HepG2 (cell line): Measurements from ENCODE around the gene GJB5. TPM values are rescaled to one million over a fixed set of nuclear protein-coding genes. Genes with fewer than 3 reads are reported as not detected.

Experiments
- ATAC-seq: fragments of 200-7000 bp; cut with Tn5 transposase; 3 replicates; pipeline ENCODE4 v1.9.1; 2020; ENCODE audit warnings: mild to moderate bottlenecking, moderate library complexity
- BruUV-seq: library from RNA; stranded (reverse); fragments of 400-500 nt; replicated peaks from 2 replicates; lab custom pipeline; 2021; lab: Mats Ljungman, UMichigan
- CTCF ChIA-PET: fragments of 300-600 bp; formaldehyde crosslinking; extraction: SDS; loops from one replicate; lab custom pipeline; 2021; ENCODE audit warnings: low total read pairs, inconsistent platforms, low intra/inter-chr PET ratio; lab: Yijun Ruan, JAX
- POLR2A ChIA-PET: fragments of 350-600 bp; sonication (Branson Sonifier 250); formaldehyde crosslinking; loops from one replicate; lab custom pipeline; 2020; ENCODE audit warnings: antibody characterized with exemption, inconsistent platforms; lab: Yijun Ruan, JAX
- DNase-seq: peaks from one replicate; pipeline ENCODE4 v3.0.0-alpha.2; 2015; ENCODE audit warnings: low spot score
- FAIRE-seq: peaks from 3 replicates; lab custom pipeline; 2011; peaks lifted over from hg19 to GRCh38; lab: Jason Lieb, UNC
- H2AFZ ChIP-seq: one replicate; pipeline ENCODE4 v1.6.1; 2011; ENCODE audit warnings: low read length, inconsistent platforms
- H3K27ac ChIP-seq: fragments of 300-600 bp; 3 replicates; pipeline ENCODE4 v1.8.0; 2011; ENCODE audit warnings: mixed run types, mild to moderate bottlenecking, mixed read lengths, low read length, inconsistent platforms; ENCODE audit not compliant: insufficient read depth; ENCODE audit errors: extremely low read length
- H3K27me3 ChIP-seq, 2 experiments: fragments of 200-600 bp in 1 of 2; 2 replicates in 1 of 2; 3 replicates in 1 of 2; pipeline versions ENCODE4 v1.6.0 to v1.8.0; 2011; ENCODE audit warnings: low read length in 2 of 2, mild to moderate bottlenecking in 2 of 2, moderate library complexity in 2 of 2, inconsistent platforms in 1 of 2; ENCODE audit not compliant: insufficient read depth in 2 of 2, control insufficient read depth in 1 of 2
- H3K36me3 ChIP-seq, 2 experiments: fragments of 200-600 bp in 1 of 2; replicated peaks in 1 of 2; 2 replicates in 1 of 2; 3 replicates in 1 of 2; pipeline versions ENCODE4 v1.5.1 to v1.8.0; 2011; ENCODE audit warnings: low read length in 2 of 2, inconsistent platforms in 1 of 2; ENCODE audit not compliant: insufficient read depth in 2 of 2, control insufficient read depth in 1 of 2
- H3K4me1 ChIP-seq: 2 replicates; pipeline ENCODE4 v1.5.1; 2012; ENCODE audit warnings: low read length, inconsistent platforms; ENCODE audit not compliant: insufficient read depth
- H3K4me2 ChIP-seq: 2 replicates; pipeline ENCODE4 v1.6.0; 2011; ENCODE audit warnings: low read depth, low read length, inconsistent platforms
- H3K4me3 ChIP-seq, 3 experiments: fragments of 200-600 bp in 1 of 3; sonication (generic), shearing (Covaris generic) in 1 of 3; replicated peaks in 1 of 3; 2 replicates each; pipeline ENCODE4 v1.5.1; 2011 to 2016; ENCODE audit warnings: low read length in 3 of 3, inconsistent platforms in 2 of 3, low read depth in 2 of 3, mild to moderate bottlenecking in 2 of 3, control low read depth in 1 of 3, mixed read lengths in 1 of 3; ENCODE audit not compliant: insufficient read depth in 1 of 3
- H3K79me2 ChIP-seq: one replicate; pipeline ENCODE4 v1.6.1; 2011; ENCODE audit warnings: low read length, inconsistent platforms; ENCODE audit not compliant: insufficient read depth
- H3K9ac ChIP-seq: 2 replicates; pipeline ENCODE4 v1.6.0; 2011; ENCODE audit warnings: mild to moderate bottlenecking, low read depth, low read length, inconsistent platforms; ENCODE audit not compliant: insufficient read depth
- H3K9me3 ChIP-seq: 2 replicates; pipeline ENCODE4 v1.5.1; 2012; ENCODE audit warnings: mild to moderate bottlenecking, low read length
- H4K20me1 ChIP-seq: 2 replicates; pipeline ENCODE4 v1.6.0; 2011; ENCODE audit warnings: inconsistent platforms, mild to moderate bottlenecking, low read length, moderate library complexity; ENCODE audit not compliant: insufficient read depth
- ETV5 ChIP-seq: IDR thresholded peaks from 2 replicates; pipeline ENCODE4 v1.6.1; 2018; ENCODE audit warnings: missing biosample characterization, missing genetic modification reagents, inconsistent platforms, borderline replicate concordance
- MTA1 ChIP-seq: sonication (generic); formaldehyde crosslinking; IDR thresholded peaks from 2 replicates; pipeline ENCODE4 v1.4.0; 2020; ENCODE audit warnings: missing genetic modification reagents, mild to moderate bottlenecking, borderline replicate concordance
- NR2C2 ChIP-seq: sonication (generic); formaldehyde crosslinking; IDR thresholded peaks from 2 replicates; pipeline ENCODE4 v1.4.0; 2020; ENCODE audit warnings: missing genetic modification reagents, mild to moderate bottlenecking, moderate library complexity, borderline replicate concordance
- PAWR ChIP-seq: sonication (generic); formaldehyde crosslinking; IDR thresholded peaks from 2 replicates; pipeline ENCODE4 v1.4.0; 2020; ENCODE audit warnings: missing genetic modification reagents, mild to moderate bottlenecking, borderline replicate concordance
- SRY ChIP-seq: sonication (generic); formaldehyde crosslinking; IDR thresholded peaks from 2 replicates; pipeline ENCODE4 v1.8.0; 2022; ENCODE audit warnings: mild to moderate bottlenecking, missing genetic modification reagents
- ZFY ChIP-seq: sonication (generic); formaldehyde crosslinking; IDR thresholded peaks from 2 replicates; pipeline ENCODE4 v1.4.0; 2020; ENCODE audit warnings: missing genetic modification reagents
- ZNF432 ChIP-seq: sonication (generic); formaldehyde crosslinking; IDR thresholded peaks from 2 replicates; pipeline ENCODE4 v1.5.0; 2020; ENCODE audit warnings: missing genetic modification reagents, mild to moderate bottlenecking, borderline replicate concordance
- ZNF644 ChIP-seq: IDR thresholded peaks from 2 replicates; pipeline ENCODE4 v1.6.1; 2016; ENCODE audit warnings: low read depth
- ZNF850 ChIP-seq: sonication (generic); formaldehyde crosslinking; conservative IDR thresholded peaks from 2 replicates; pipeline ENCODE4 v1.9.0; 2021; ENCODE audit warnings: mild to moderate bottlenecking, missing genetic modification reagents
- WGBS: methylation state at CpG from one replicate; pipeline ENCODE4 v1.1.6; 2017; ENCODE audit warnings: low lambda C conversion rate; 5-methylcytosine and 5-hydroxymethylcytosine counted together
- in situ Hi-C: cut with HindIII; loops from 2 replicates; pipeline ENCODE4 v1.10.0; 2017; ENCODE audit warnings: low pct_unique_long_range_greater_than_20kb; ENCODE audit not compliant: extremely low pct_ligation_motif_present
- intact Hi-C: fragments of 100-400 bp; cut with micrococcal nuclease; formaldehyde crosslinking; loops from one replicate; pipeline ENCODE4 v1.10.0; 2022; ENCODE audit not compliant: unreplicated experiment
- polyA plus RNA-seq, 8 experiments: library from polyadenylated mRNA; depleted of rRNA in 3 of 8; stranded (reverse) in 7 of 8; unstranded in 1 of 8; fragments of >200 nt; fragmentation: Illumina TruSeq in 4 of 8; extraction: Trizol in 4 of 8; gene quantifications; 2 replicates each; pipeline versions ENCODE4 v1.2.1 to v1.2.3, GENCODE V29; 2011 to 2016; ENCODE audit warnings: low read depth in 4 of 8, missing spikeins in 1 of 8, mixed read lengths in 1 of 8; ENCODE audit not compliant: insufficient read depth in 1 of 8
- total RNA-seq, 5 experiments: library from RNA; depleted of rRNA; stranded (reverse); fragments of >200 nt; fragmentation: Illumina TruSeq; extraction: Trizol; gene quantifications; 2 replicates each; pipeline ENCODE4 v1.2.3, GENCODE V29; 2016; ENCODE audit warnings: low read depth in 1 of 5
- TF ChIP-seq, protein P1 (sequence below): sonication (generic); formaldehyde crosslinking; IDR thresholded peaks from 2 replicates; pipeline ENCODE4 v1.4.0; 2020; ENCODE audit warnings: missing genetic modification reagents
- TF ChIP-seq, protein P2 (sequence below): sonication (generic); formaldehyde crosslinking; IDR thresholded peaks from 2 replicates; pipeline ENCODE4 v1.4.0; 2020; ENCODE audit warnings: missing genetic modification reagents, borderline replicate concordance

The GJB5 gene
- total and polyA plus RNA-seq, 2 of the 13 experiments (the other 11 are each of a cell fraction or from before 2014, with no cell fraction given): not detected

DNA sequence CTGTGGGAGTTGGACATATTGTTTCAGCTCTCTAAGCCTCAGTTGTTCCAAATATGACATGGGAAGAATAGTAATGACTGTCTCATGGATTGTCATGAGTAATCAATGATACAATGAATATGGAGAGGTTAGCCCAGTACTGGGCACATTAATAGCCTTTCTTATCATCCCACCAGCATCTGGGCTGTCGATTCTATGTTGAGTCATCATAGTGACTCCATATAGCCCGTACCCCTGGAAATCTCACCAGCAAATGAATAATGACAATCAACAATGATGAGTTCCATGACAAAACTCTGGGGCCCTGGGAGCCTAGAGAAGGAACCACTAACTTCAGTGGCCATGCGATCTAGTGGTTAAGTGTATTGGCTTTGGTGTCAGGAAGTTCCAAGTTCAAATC, 39.7 kb upstream of the GJB5 start (continued):
- TF ChIP-seq NR2C2 (CRISPR knock-in tag) (no peak), ZNF432 (CRISPR knock-in tag) (no peak), PAWR (CRISPR knock-in tag) (no peak)

DNA sequence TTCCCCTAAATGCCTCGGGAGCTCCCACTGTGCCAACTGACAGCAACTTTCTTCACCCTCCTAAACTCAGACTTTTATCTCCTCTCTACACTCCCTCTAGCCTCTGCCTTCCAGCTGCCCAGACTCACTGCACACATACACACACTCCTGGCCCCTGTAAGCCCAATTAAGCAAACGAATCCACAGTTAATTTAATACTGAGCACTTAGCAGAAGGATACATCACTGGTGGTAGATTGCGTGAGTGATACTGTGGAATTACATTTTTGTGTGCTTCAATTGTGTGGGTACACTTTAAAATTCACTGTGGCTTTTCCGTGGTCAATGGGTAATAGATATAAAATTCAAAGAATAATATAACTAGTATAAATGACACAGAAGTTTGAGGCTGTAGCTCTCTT, 33.6 kb upstream of the GJB5 start:
- Histone ChIP-seq H2AFZ (no peak overlapping the region), H4K20me1 (no peaks in the 10 kb centered on the region), H3K36me3 (no peaks in the 10 kb centered on the region), H3K27me3 (peaks cover 0 to 1% of the 10 kb centered on the region in 2 experiments; a peak in 1 of 5 replicates)
- ChIA-PET CTCF (no interaction called here), POLR2A (no interaction called here)
- FAIRE-seq (no peak), ATAC-seq (no peak), DNase-seq (no peak)
- intact Hi-C loops: no loop called here
- in situ Hi-C loops: no loop called here
- TF ChIP-seq SRY: no peak
- TF ChIP-seq ZNF644 (CRISPR knock-in tag): no peak
- TF ChIP-seq ZNF850 (CRISPR knock-in tag): no peak
- TF ChIP-seq, protein P1, sequence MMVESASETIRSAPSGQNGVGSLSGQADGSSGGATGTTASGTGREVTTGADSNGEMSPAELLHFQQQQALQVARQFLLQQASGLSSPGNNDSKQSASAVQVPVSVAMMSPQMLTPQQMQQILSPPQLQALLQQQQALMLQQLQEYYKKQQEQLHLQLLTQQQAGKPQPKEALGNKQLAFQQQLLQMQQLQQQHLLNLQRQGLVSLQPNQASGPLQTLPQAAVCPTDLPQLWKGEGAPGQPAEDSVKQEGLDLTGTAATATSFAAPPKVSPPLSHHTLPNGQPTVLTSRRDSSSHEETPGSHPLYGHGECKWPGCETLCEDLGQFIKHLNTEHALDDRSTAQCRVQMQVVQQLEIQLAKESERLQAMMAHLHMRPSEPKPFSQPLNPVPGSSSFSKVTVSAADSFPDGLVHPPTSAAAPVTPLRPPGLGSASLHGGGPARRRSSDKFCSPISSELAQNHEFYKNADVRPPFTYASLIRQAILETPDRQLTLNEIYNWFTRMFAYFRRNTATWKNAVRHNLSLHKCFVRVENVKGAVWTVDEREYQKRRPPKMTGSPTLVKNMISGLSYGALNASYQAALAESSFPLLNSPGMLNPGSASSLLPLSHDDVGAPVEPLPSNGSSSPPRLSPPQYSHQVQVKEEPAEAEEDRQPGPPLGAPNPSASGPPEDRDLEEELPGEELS: no peak
- TF ChIP-seq ETV5 (CRISPR knock-in tag): no peak
- TF ChIP-seq MTA1 (CRISPR knock-in tag): no peak
- TF ChIP-seq, protein P2, sequence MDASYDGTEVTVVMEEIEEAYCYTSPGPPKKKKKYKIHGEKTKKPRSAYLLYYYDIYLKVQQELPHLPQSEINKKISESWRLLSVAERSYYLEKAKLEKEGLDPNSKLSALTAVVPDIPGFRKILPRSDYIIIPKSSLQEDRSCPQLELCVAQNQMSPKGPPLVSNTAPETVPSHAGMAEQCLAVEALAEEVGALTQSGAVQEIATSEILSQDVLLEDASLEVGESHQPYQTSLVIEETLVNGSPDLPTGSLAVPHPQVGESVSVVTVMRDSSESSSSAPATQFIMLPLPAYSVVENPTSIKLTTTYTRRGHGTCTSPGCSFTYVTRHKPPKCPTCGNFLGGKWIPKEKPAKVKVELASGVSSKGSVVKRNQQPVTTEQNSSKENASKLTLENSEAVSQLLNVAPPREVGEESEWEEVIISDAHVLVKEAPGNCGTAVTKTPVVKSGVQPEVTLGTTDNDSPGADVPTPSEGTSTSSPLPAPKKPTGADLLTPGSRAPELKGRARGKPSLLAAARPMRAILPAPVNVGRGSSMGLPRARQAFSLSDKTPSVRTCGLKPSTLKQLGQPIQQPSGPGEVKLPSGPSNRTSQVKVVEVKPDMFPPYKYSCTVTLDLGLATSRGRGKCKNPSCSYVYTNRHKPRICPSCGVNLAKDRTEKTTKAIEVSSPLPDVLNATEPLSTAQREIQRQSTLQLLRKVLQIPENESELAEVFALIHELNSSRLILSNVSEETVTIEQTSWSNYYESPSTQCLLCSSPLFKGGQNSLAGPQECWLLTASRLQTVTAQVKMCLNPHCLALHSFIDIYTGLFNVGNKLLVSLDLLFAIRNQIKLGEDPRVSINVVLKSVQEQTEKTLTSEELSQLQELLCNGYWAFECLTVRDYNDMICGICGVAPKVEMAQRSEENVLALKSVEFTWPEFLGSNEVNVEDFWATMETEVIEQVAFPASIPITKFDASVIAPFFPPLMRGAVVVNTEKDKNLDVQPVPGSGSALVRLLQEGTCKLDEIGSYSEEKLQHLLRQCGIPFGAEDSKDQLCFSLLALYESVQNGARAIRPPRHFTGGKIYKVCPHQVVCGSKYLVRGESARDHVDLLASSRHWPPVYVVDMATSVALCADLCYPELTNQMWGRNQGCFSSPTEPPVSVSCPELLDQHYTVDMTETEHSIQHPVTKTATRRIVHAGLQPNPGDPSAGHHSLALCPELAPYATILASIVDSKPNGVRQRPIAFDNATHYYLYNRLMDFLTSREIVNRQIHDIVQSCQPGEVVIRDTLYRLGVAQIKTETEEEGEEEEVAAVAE: no peak
- TF ChIP-seq ZFY (CRISPR knock-in tag): no peak
- TF ChIP-seq, all 625 proteins: peak for 0
- no TSS peak for BruUV-seq
- Histone ChIP-seq H3K9ac (no peak overlapping the region), H3K4me3 (no peak overlapping the region), H3K79me2 (no peaks in the 10 kb centered on the region), H3K9me3 (no peaks in the 10 kb centered on the region), H3K27ac (no peak overlapping the region), H3K4me2 (no peak overlapping the region), H3K4me1 (no peaks in the 10 kb centered on the region)
- 3% methylated on average over 4 of the region's 4 CpGs for WGBS
